GM19397 (cell line): ENCODE measurements around the gene LRP2.
"Not testable (repeated sequence)": the region's sequence is repeated elsewhere in the genome, so short reads cannot be mapped to it uniquely, and the experiment has no call there.

Experiments
- ATAC-seq: cut with Tn5 transposase; IDR thresholded peaks from one replicate; pipeline ENCODE4 v1.9.1; 2021; ENCODE audit warnings: mild to moderate bottlenecking, moderate library complexity; ENCODE audit not compliant: unreplicated experiment

Gene LRP2

DNA sequence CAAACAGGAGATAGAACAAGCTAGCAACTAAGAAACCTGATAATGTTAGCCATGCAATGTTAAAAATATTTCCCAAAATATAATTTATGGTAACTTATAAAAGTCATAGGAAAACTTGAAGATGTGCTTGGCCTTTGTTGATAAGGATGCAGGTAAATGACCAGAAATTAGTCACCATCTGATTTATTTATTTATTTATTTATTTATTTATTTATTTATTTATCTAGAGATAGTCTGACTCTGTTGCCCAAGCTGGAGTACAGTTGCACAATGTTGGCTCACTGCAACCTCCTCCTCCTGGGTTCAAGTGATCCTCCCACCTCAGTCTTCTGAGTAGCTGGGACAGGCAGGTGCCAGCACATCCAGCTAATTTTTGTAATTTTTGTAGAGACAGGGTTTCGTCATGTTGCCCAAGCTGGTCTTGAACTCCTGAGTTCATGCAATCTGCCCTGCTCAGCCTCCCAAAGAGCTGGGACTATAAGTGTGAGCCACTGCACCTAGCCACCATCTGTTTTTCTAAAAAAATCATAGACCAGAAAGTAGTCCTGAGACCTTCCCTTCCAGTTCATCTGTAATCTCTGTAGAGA lies 183.4 kb downstream of the LRP2 start:
- ATAC-seq, result no peak

DNA sequence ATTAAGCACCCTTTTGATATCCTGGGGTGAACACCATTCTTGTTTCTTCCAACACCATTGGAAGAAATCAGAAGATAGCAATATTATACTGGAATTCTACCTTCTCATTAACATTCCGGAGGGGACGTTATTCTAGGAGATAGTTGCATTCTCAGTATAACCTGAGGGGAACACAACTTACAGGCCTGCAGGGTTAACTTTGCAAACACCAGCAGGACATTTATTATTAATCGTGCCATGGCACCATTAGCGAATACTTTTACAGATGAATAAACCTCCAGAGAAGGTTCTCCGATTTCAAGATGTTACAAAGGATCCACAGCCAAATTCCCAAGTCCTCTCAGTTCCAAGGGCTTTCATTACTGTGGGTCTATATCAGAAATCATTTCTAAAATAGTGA lies 184.0 kb downstream of the LRP2 start:
- ATAC-seq, result no peak

DNA sequence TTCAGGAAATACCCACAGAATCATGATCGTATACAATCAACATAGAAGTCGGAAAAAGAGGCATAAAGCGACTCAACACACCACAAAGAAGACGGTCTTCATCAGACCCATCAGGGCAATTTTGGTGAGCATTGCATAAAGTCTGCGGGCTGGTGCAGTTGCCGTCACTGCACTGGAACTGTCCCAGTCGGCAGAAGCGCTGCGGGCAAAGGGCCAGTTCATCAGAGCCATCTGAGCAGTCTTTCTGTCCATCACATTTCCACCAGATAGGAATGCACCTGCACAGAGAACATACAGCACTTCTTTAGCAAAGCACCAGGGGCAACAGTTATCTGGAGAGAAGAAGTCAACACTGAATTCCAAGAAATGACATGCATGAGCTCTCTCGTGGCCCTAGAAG lies 187.2 kb downstream of the LRP2 start:
- no peak for ATAC-seq

- no peak for ATAC-seq
Observed at GRCh38 chr2:169173876-169174275, 188.5 kb downstream of the LRP2 start.

DNA sequence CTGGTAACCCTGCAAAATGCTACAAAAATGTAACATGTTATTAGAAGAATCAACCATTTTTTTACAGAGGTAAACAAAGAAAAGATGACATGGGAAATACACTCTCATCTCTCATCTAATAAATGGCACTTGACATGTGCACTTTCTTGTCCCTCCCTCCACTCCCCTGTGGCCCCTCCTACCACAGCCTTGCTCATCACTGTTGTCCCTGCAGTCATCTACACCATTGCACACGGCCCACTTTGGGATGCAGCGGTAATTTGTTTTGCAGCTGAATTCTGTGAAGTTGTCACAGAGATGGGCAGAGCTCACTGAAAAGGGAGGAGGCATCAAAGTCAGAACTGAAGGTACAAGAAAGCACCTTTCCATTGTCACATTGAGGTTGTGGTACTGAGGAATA lies 189.4 kb downstream of the LRP2 start:
- no peak for ATAC-seq

- no peak for ATAC-seq
Observed at GRCh38 chr2:169172151-169172735, 190.1 kb downstream of the LRP2 start.

DNA sequence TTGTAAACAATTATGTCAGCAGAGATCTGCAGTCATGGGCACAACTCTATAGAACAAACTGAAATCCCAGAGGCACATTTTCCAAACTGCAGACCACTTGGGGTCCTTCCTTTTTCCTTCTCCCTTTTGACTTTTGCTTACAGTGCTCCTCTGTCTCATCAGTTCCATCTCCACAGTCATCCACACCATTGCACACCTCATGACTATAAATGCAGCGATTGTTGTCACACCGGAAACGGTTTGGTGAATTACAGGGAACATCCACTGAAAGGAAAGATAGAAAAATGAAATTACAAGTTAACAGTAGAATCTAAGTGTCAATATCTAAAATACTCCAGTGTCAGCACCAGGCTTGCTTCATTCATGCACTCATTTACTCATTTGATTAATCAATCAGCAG lies 196.5 kb downstream of the LRP2 start:
- no peak for ATAC-seq

DNA sequence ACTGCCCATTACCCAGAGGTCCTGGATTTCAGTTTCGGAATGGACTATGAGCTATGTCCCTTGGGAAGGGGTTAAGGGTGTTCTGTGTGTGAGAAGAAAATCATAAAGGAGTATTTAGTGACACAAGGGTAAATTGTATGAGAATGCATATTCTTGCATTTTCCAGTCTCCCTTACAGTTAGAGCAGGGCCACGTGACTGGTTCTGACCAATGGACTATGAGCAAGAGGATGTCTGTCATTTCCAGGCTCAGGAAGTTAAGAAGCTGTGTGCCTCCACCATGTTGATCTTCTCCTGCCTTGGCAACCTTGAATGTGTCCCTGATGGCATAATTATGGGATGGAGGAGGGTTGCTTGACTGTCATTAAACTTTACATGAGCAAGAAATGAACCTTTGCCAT lies 198.0 kb downstream of the LRP2 start:
- no peak for ATAC-seq

- ATAC-seq, result no peak
Observed at GRCh38 chr2:169162613-169163012, 199.7 kb downstream of the LRP2 start.

- no peak for ATAC-seq
Observed at GRCh38 chr2:169160926-169161481, 201.3 kb downstream of the LRP2 start.

- no peak for ATAC-seq
Observed at GRCh38 chr2:169159686-169160085, 202.6 kb downstream of the LRP2 start.

DNA sequence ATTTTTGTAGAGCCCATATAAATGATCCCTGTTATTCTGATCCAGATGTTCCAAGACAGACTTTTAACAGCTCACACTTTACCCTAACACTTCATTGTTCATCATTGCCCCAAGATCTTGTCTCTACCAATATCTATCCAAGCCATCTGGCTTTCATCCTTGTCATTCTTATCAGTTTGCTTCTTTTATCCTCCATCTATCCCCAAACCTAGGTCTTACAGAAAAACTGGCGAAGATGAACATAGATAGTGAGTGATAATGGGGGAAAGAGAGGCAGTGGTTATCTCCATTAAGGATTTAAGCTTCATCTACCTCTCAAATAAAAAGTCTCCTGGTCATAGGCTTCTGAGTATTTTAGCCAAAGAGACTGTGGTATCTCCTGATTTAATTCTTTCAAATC lies 203.5 kb downstream of the LRP2 start:
- ATAC-seq, result no peak

GRCh38 chr2:169146220-169146619 lies 216.1 kb downstream of the LRP2 start:
- no peak for ATAC-seq

DNA sequence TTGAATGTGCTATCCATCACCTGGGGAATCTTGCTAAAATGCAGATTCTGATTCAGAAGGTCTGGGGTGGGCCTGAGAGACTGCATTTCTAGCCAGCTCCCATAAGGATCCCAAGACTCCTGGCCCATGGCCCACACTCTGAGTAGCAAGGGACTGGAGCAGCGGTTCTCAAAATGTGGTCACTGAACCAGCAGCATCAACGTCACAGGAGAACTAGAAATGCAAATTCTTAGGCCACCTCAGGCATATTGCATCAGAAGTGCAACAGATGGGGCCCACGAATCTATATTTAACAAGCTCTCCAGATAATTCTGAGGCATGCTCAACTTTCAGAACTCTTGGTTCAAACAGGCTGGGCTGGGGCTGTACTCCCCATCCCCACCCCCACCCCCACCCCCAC lies 218.3 kb downstream of the LRP2 start:
- ATAC-seq, result no peak

- no peak for ATAC-seq
Observed at GRCh38 chr2:169141713-169142352, 220.5 kb downstream of the LRP2 start.

GRCh38 chr2:169139993-169140767 lies 222.2 kb downstream of the LRP2 start:
- no peak for ATAC-seq

GRCh38 chr2:169139145-169139544 lies 223.2 kb downstream of the LRP2 start:
- no peak for ATAC-seq

- ATAC-seq, result no peak
Observed at GRCh38 chr2:169137924-169138323, 224.4 kb downstream of the LRP2 start.

DNA sequence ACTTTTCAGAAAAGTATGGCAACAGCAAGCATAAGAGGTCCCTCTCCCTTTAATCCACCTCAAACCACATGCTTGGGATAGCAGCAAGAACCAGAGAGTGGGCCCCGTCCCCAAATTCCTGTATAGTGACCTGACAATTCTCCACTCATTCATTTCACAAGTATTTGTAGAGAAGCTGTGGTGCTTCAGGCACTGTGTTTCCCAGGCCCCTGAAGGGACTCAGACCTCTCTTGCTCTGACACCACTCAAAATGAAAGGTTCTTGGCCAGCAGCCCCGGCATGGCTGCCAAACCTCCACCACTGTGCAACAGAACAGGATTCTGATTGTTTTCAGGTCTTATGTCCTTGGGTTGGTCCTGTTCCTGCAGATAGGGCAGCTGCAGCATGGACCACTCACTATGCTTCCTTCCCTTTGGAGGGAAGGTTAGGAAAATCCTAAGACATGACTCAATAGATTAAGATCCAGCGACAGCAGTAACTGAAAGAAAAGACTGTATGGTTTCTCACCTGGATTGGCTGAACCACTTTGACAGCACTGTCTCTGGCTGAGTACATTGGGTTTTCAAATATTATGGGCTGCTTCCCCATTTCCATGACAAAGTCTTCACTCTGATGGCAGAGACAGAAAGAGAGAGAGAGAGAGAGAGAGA lies 225.3 kb downstream of the LRP2 start:
- ATAC-seq, result no peak

DNA sequence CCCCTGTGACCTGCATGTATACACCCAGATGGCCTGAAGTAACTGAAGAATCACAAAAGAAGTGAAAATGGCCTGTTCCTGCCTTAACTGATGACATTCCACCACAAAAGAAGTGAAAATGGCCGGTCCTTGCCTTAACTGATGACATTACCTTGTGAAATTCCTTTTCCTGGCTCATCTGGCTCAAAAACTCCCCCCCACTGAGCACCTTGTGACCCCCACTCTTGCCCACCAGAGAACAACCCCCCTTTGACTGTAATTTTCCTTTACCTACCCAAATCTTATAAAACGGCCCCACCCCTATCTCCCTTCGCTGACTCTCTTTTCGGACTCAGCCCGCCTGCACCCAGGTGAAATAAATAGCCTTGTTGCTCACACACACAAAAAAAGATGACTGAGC lies 225.9 kb downstream of the LRP2 start:
- ATAC-seq, result not testable (repeated sequence)

DNA sequence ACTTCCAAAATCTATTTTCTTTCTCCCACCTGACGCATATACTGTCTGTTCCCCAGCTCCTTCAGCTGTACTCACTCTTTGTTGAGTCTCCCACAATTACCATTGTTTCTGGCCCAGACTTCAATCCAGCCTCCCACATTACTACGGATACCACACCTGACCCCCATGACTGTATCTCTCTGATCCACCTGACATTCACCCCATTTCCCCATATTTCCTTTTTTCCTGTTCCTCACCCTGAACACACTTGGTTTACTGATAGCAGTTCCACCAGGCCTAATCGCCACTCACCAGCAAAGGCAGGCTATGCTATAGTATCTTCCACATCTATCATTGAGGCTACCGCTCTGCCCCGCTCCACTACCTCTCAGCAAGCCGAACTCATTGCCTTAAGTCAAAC lies 228.1 kb downstream of the LRP2 start:
- ATAC-seq, result not testable (repeated sequence)
